Activated gamma-delta T cell treated with anti-CD3 and anti-CD28 coated beads, Interleukin-2, amount 50 U/mL, for 16 hours (primary cell): ENCODE measurements around the gene TAF3.

ENCODE experiments used
- DNase-seq: peaks from one replicate; pipeline ENCODE4 v3.0.0-alpha.2; 2020; ENCODE audit warnings: low read depth

The TAF3 gene

DNA sequence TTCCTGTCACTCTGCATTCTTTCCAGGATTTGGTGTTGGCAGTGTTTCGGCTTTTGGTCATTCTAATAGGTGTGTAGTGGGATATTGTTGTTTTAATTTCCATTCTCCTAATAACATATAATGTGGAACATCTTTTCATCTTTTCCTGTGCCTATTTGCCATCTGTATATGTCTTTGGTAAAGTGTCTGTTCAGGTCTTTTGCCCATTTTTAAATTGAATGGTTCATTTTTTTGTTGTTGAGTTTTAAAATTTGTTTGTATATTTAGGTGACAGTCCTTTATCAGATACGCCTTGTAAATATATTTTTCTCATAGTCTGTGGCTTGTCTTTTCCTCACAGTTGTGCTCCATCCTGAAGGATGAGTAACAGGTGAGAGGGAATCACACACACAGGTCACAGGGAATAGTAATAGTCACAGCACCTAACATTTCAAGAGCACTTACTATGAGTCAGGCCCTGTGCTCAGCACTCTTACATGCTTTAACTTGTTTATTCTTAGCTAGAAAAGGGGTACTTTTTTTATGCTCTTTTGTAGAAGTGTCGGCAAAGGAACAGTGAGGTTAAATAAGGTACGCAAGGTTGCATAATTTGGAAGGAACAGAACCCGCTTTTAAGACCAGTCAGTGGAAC is 119.1 kb downstream of the TAF3 start:
- DNase-seq: no peak

DNA sequence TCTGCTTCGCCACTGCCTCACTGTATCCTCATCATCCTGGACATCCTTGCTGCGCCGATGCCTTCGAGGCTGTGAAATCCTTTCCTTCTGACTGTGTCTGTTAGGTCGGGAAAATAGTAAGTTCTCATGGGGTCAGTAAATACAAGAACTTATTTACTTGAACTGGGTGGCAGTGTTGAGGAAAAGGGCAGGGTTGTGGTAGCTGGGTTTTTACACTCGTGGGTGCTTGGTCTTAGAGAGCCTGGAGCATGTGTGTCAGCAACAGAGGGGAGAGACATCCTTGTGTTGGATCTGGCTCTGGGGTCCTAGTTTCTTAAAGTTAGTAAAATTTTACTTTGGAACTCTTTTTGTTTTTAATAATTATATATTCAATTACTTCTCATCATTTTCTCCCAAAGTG is 123.3 kb downstream of the TAF3 start:
- no peak for DNase-seq

DNA sequence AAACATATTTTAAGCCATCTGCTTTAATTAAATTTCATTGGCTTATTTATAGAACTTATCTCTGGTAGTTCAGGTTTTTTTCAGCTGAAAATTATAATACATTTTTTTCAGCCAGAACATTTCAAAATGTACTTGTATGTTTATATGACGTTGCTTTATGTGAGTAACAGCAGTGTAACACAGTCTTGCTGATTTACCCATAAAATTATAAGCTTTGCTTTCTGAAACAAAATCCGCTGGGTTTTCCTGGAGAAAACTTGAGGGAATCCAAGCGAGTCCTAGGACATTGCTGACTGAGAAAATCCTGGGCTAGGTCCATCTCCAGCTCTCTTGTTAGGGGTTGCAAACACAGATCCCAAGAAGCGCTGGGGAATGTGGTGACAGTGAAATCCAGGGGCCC is 124.0 kb downstream of the TAF3 start:
- no peak for DNase-seq

DNA sequence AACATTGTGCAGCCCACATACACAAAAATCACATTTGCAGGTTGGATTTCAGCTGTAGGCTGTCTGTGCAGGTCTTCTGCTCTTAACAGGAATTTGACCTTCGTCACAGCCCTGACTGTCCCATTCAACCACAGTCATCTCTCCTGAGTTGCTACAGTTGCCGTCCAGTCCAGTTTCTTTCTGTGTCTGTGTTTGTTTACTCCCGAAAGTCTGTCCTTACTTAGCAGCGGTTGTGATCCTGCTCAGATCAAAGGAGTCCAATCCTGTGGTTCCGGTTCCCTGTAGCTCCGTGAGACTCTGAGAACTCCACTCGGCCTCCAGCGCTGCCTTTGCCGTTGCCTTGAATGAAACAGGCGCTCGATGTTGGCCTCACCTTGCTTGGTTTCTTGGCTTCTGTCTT is 124.6 kb downstream of the TAF3 start:
- no peak for DNase-seq

DNA sequence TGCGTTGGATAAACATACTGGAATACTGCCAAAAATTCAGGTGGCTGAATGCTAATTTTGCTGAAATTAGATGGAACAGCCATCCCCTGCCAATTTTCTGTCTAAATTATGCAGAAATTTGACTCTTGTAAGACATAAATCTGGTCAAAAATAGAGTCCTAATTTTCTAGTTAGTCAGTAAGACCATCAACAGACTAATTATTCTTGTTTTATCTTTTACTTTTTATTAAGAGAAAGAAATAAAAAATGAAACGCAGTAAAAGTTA is 125.8 kb downstream of the TAF3 start:
- DNase-seq: no peak

DNA sequence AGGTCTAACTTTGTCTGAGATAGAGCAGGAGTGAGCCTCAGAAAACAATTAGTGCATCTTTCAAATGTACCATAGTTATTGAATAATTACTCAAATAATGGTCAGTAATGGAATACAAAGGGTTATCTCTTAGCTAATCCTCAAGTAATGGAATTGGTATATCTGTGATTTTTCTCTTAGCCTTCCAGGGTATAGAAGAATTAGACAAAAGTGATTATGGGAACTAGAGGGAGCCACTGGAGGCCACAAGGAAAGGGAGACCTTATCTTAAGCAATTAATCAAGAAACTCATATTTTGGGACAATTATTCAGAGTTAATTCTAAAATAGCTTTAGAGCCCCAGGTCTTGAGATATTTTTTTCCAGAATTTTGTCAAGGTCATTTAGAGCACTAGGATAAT is 126.2 kb downstream of the TAF3 start:
- no peak for DNase-seq

- no peak for DNase-seq
These were observed 126.7 kb downstream of the TAF3 start for GRCh38 chr10:7945034-7945433.

DNA sequence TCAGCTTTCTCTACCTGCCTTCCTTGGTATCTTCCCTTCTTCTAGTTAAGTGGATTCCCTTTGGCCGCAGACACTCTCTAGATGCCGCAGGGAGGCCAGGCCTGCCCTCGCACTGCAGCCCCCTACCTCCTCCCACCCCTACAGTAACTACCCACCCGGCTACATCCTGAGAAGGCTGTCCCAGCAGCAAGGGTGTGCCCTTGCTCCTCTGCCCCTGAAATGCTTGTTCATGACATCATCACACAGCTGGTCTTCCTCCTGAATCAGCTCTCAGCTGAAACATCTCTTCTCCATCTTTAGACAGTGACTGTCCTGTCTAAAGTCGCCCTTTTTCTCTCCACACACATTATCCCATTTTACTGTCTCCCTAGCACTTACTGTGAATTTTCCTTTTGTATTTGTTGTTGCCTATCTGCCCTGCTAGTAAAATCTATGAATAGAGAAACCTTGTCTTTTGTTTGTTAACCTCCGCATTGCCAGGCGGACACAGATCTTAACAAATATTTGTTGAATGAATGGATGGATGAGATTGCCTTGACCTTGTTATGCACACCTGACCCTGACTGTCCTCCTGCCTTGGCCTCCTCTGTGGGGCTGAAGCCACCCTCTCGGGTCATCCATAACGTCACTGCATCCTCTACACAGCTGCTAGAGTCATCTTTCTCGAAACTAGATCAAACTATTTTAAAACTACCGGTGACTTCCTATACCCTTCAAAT is 127.3 kb downstream of the TAF3 start:
- DNase-seq: no peak

- no peak for DNase-seq
These were observed 130.2 kb downstream of the TAF3 start for GRCh38 chr10:7948371-7949000.

DNA sequence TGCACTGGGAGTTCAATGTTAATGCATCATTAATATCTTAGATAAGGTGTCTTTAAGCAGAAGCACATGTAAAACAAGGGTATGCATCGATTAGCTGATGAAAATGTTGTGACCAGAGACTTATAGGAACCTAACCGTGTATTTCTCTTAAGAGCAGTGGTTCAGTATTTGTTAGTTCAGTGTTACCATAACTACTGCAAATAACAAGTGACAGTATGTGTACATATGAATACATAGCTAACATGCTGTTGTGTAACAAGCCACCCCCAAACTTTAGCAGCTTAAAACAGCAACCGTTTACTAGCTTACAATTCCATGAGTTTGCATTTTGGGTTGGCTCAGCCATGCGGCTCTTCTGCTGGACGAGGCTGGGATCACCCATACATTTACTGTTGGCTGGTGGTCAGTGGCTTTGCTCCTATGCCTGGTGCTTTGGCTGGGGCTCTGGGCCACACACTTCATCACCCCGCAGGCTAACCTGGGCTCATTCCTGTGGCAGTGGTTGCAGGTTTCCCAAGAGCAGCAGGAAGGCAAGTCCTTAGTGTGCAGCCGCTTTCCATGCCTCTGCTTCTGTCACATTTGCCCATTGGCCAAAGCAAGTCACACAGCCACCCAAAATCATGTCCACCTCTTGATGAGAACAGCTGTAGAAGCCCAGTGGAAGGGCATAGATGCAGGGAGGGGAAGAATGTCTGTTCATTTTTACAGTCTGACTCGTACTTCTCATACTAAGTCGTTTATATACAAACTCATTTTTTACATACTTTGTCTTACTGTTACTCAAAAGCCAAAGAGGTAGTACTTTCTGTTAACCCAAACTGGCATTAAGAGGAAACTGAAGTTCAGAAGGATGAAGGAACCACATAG is 132.9 kb downstream of the TAF3 start:
- no peak for DNase-seq

DNA sequence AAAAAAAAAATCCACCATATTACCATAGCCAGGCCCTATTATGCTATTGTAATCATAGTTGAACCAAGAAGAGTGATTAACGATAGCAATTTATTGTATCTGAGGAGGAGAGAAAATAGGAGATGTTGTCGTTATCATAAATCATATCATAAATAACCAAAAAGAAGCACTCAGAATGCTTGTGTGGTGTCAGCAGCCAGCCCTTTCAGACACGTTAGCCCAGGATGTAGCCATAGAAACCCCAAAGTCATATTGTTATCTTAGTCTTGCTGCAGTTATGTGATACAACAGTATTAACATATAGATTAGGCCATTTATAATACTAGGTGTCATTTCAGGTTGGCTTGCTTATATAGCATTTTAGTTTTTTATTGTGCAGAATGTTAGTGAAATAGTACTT is 134.0 kb downstream of the TAF3 start:
- DNase-seq: no peak

- no peak for DNase-seq
These were observed 135.1 kb downstream of the TAF3 start for GRCh38 chr10:7953447-7953846.

GRCh38 chr10:7955446-7955845 is 137.1 kb downstream of the TAF3 start:
- no peak for DNase-seq

GRCh38 chr10:7956508-7956907 is 138.2 kb downstream of the TAF3 start:
- no peak for DNase-seq

DNA sequence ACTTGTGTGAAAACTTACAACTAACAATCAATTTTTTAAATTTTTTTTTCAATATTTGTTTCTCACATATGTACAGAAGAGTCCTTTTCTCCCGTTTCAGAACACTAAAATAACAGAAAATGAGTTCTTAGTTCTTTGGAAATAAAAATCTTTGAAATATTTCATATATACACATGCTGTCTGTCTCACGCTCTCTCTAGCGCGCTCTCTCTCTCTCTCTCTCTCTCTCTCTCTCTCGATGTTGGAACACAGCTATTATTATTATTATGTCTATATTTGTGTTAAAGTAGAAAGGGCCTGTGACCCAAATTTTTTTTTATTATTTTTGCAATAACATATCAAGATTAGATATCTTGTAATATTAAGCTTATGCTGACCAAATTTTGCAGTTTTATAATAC is 139.3 kb downstream of the TAF3 start:
- no peak for DNase-seq

DNA sequence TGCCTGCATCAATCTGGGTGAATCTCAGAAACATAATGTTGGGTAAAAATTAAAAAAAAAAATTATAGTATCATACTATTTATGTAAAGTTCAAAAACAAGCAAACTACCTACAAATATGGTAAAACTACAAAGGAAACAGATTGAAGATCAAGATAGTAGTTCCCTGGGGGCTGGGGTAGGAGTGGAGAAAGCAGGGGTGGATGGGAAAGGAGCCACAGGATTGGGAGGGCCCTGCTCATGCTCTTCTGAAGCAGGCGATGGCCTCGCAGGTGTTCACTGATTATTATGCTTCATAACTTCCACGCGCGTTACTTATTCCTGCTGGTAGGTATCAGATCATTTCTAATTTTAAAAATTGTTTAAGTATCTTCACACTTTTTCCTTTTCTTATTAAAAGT is 140.1 kb downstream of the TAF3 start:
- no peak for DNase-seq

GRCh38 chr10:7960108-7960507 is 141.8 kb downstream of the TAF3 start:
- no peak for DNase-seq

- DNase-seq: no peak
These were observed 144.3 kb downstream of the TAF3 start for GRCh38 chr10:7962592-7962991.

- no peak for DNase-seq
These were observed 147.2 kb downstream of the TAF3 start for GRCh38 chr10:7965457-7965856.

GRCh38 chr10:7967035-7967434 is 148.7 kb downstream of the TAF3 start:
- DNase-seq: no peak

- DNase-seq: no peak
These were observed 150.3 kb downstream of the TAF3 start for GRCh38 chr10:7968510-7969112.

GRCh38 chr10:7969623-7970022 is 151.3 kb downstream of the TAF3 start:
- no peak for DNase-seq

- no peak for DNase-seq
These were observed 153.6 kb downstream of the TAF3 start for GRCh38 chr10:7971949-7972348.
